ENCODE measurements around the gene FRY. TPM values are rescaled to one million over a fixed set of nuclear protein-coding genes. Genes with fewer than 3 reads are reported as not detected.
A peak's percentile ranks its signal among the peaks of the same experiment; 100 is the strongest.
"Not testable (repeated sequence)": the region's sequence is repeated elsewhere in the genome, so short reads cannot be mapped to it uniquely, and the experiment has no call there.

Gene FRY
- total and polyA plus RNA-seq, 2 of the 13 experiments (the other 11 are each of a cell fraction or from before 2014, with no cell fraction given), result 8.2 to 13.1 TPM

DNA sequence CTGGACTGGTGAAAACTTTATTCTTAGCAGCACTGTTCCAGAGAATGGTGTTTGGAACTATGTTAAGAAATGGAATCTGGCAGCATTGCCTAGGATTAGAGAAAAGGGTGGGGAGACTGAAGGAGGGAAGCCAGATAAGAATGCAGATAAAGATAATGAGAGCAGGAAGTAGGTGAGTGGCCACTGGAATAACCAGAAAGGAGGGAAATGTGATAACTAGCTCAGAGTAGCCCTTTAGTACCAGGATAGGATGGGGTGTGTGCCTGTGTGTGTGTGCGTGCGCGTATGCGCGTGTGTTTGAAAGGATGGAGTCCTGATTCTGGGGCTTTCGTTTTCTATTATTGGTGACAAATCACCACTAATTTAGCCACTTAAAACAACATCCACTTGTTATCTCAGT is 33.4 kb upstream of the FRY start:
- intact Hi-C loops (cut with micrococcal nuclease; ENCODE audit: unreplicated experiment), result no loop called here
- CTCF ChIA-PET (ENCODE audit: low intra/inter-chr PET ratio, low total read pairs), result no interaction called here

DNA sequence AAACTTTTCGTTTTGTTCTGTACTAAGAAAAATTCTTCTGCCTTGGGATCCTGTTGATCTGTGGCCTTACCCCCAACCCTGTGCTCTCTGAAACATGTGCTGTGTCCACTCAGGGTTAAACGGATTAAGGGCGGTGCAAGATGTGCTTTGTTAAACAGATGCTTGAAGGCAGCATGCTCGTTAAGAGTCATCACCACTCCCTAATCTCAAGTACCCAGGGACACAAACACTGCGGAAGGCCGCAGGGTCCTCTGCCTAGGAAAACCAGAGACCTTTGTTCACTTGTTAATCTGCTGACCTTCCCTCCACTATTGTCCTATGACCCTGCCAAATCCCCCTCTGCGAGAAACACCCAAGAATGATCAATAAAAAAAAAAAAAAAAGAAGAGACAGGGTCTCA is 30.8 kb upstream of the FRY start:
- H2AFZ ChIP-seq (ENCODE audit: low read length); H3K79me2 ChIP-seq (ENCODE audit: insufficient read depth, low read length); H3K4me1 ChIP-seq (ENCODE audit: insufficient read depth, low read length); H3K9ac ChIP-seq (ENCODE audit: insufficient read depth, low read depth, low read length); DNase-seq (ENCODE audit: low spot score); H3K4me3 ChIP-seq (replicated peaks in 1 of 3; ENCODE audit: insufficient read depth in 1 of 3, low read depth in 2 of 3, low read length in 3 of 3); FAIRE-seq; BruUV-seq (replicated peaks); in situ Hi-C loops (cut with HindIII; ENCODE audit: extremely low pct_ligation_motif_present, low pct_unique_long_range_greater_than_20kb); H4K20me1 ChIP-seq (ENCODE audit: insufficient read depth, low read length); H3K9me3 ChIP-seq (ENCODE audit: low read length); H3K27me3 ChIP-seq (ENCODE audit: control insufficient read depth in 1 of 2, insufficient read depth in 2 of 2, low read length in 2 of 2); H3K36me3 ChIP-seq (replicated peaks in 1 of 2; ENCODE audit: control insufficient read depth in 1 of 2, insufficient read depth in 2 of 2, low read length in 2 of 2); H3K27ac ChIP-seq (ENCODE audit: extremely low read length, insufficient read depth, low read length); CTCF ChIA-PET (ENCODE audit: low intra/inter-chr PET ratio, low total read pairs): not testable (repeated sequence)
- ATAC-seq, result 0 out of 3 replicates have a peak, but pooled peaks have one; percentile 27
- 0 out of 2 replicates have a peak overlapping the region, but pooled peaks have one; percentile 19 for H3K4me2 ChIP-seq (ENCODE audit: low read depth, low read length)
- POLR2A ChIA-PET, result interaction anchor here (0.9 kb wide), 1 partner anchor 311 kb away, joined by 3 read pairs; no protein-coding TSS in a partner anchor
- WGBS (ENCODE audit: low lambda C conversion rate), result 4% methylated on average over 4 of the region's 7 CpGs
- intact Hi-C loops (cut with micrococcal nuclease; ENCODE audit: unreplicated experiment), result loop anchor here (1.0 to 10.0 kb wide), 2 partner anchors 86 to 310 kb away; no protein-coding TSS in a partner anchor

More for the DNA sequence above, 33.4 kb upstream of the FRY start:
- H3K27ac ChIP-seq (ENCODE audit: extremely low read length, insufficient read depth, low read length), result no peak overlapping the region
- in situ Hi-C loops (cut with HindIII; ENCODE audit: extremely low pct_ligation_motif_present, low pct_unique_long_range_greater_than_20kb), result no loop called here
- H2AFZ ChIP-seq (ENCODE audit: low read length), result no peak overlapping the region
- H3K27me3 ChIP-seq (ENCODE audit: control insufficient read depth in 1 of 2, insufficient read depth in 2 of 2, low read length in 2 of 2), result no peaks in the 10 kb centered on the region
- DNase-seq (ENCODE audit: low spot score), result no peak
- no peak overlapping the region for H3K4me3 ChIP-seq (replicated peaks in 1 of 3; ENCODE audit: insufficient read depth in 1 of 3, low read depth in 2 of 3, low read length in 3 of 3)
- 84% methylated on average over 6 of the region's 6 CpGs for WGBS (ENCODE audit: low lambda C conversion rate)
- POLR2A ChIA-PET, result no interaction called here
- TF ChIP-seq KLF11 (CRISPR knock-in tag; IDR thresholded peaks at IDR 0.05) (no peak), RARA (CRISPR knock-in tag; IDR thresholded peaks at IDR 0.05) (no peak), RBAK (CRISPR knock-in tag; IDR thresholded peaks at IDR 0.05) (no peak), HOXA3 (CRISPR knock-in tag; IDR thresholded peaks at IDR 0.05) (no peak), ZNF441 (CRISPR knock-in tag; IDR thresholded peaks at IDR 0.05; ENCODE audit: borderline replicate concordance) (no peak), MIXL1 (CRISPR knock-in tag; IDR thresholded peaks at IDR 0.05) (no peak), FOXC1 (CRISPR knock-in tag; IDR thresholded peaks at IDR 0.05; ENCODE audit: borderline replicate concordance) (no peak), ZFYVE20 (CRISPR knock-in tag; IDR thresholded peaks at IDR 0.05; ENCODE audit: borderline replicate concordance, low read depth) (no peak), ETV6 (CRISPR knock-in tag; conservative IDR thresholded peaks at IDR 0.05) (no peak)
- ATAC-seq, result no peak
- H3K4me1 ChIP-seq (ENCODE audit: insufficient read depth, low read length), result peaks cover 8% of the 10 kb centered on the region
- H3K9me3 ChIP-seq (ENCODE audit: low read length), result no peaks in the 10 kb centered on the region
- no peak for FAIRE-seq
- H3K79me2 ChIP-seq (ENCODE audit: insufficient read depth, low read length), result no peaks in the 10 kb centered on the region
- no peaks in the 10 kb centered on the region for H4K20me1 ChIP-seq (ENCODE audit: insufficient read depth, low read length)
- H3K9ac ChIP-seq (ENCODE audit: insufficient read depth, low read depth, low read length), result no peak overlapping the region
- H3K4me2 ChIP-seq (ENCODE audit: low read depth, low read length), result no peak overlapping the region
- H3K36me3 ChIP-seq (replicated peaks in 1 of 2; ENCODE audit: control insufficient read depth in 1 of 2, insufficient read depth in 2 of 2, low read length in 2 of 2), result no peaks in the 10 kb centered on the region
- no TSS peak for BruUV-seq (replicated peaks)

Measured in HepG2 (cell line).